ENCODE results near the gene VSX1.

DNA sequence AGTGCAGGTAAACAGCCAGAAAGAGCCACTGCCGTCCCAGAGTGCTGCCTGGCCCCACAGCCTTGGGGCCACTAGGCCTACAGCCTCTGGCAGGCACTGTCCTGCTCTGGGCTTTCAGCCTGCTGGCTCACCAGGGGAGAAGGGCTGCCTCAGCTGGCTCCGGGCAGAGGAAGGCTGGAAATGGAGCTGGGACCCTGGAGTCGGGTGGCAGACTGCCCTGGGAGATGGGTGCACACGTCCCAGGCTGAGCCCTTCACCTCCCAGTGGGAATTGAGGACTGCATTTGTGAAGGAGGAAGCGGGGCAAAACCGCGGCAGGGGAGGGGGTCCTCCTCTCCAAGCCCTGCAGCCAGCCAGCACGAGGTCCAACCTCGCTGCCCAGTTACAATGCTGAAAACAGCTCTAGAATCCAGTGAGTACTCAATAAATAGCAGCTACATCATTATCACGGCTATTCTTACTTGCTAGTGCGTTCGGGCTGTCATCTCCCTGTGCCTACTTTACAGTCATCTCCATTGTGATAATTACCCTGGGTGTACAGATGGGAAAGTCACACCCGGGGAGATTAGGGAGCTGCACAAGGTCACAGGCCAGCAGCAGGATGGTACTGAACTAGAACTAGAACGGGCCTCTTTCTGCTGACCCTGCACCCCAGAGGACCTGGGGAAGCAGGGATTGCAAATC is 37.1 kb downstream of the VSX1 start:
- TF ChIP-seq POLR2AphosphoS5 (IDR thresholded peaks at IDR 0.05; ENCODE audit: borderline replicate concordance, low read depth, low read length) (no peak), EZH2 (IDR thresholded peaks at IDR 0.05) (no peak)

All from SK-N-MC (cell line).